Thoracic aorta (tissue), 2 donors: ENCODE results near the gene LTBP1. TPM values are rescaled to one million over a fixed set of nuclear protein-coding genes. Genes with fewer than 3 reads are reported as not detected.

Experiments
- ATAC-seq: fragments of 150-250 bp; one replicate; pipeline ENCODE4 v1.8.0; 2017; ENCODE audit warnings: low read depth; ENCODE audit not compliant: insufficient number of reproducible peaks, low FRiP score
- DNase-seq: peaks from one replicate; pipeline ENCODE4 v3.0.0-alpha.2; 2020; ENCODE audit warnings: low spot score
- H3K27ac ChIP-seq, 2 donors: fragments of 200-600 bp; sonication (generic); 1 replicate in 1 of 2; 2 replicates in 1 of 2; pipeline ENCODE4 v1.5.1; 2016; ENCODE audit warnings: mild to moderate bottlenecking in 2 of 2, moderate library complexity in 2 of 2
- H3K27me3 ChIP-seq: fragments of 200-600 bp; sonication (generic); replicated peaks from 2 replicates; pipeline ENCODE4 v1.6.0; 2016; ENCODE audit warnings: mild to moderate bottlenecking; ENCODE audit not compliant: insufficient read depth
- H3K36me3 ChIP-seq: fragments of 200-600 bp; sonication (generic); one replicate; pipeline ENCODE4 v1.5.1; 2016
- H3K4me1 ChIP-seq, 2 donors: fragments of 200-600 bp; sonication (generic); 1 replicate in 1 of 2; 2 replicates in 1 of 2; pipeline versions ENCODE4 v1.5.1 to v1.6.0; 2016; ENCODE audit warnings: low read depth in 2 of 2, mild to moderate bottlenecking in 1 of 2; ENCODE audit not compliant: control insufficient read depth in 1 of 2
- H3K4me3 ChIP-seq: fragments of 200-600 bp; sonication (generic); 2 replicates; pipeline ENCODE4 v1.5.1; 2016; ENCODE audit warnings: mild to moderate bottlenecking
- H3K9me3 ChIP-seq: fragments of 200-600 bp; sonication (generic); 2 replicates; pipeline ENCODE4 v1.5.1; 2016
- CTCF ChIP-seq: fragments of 200-600 bp; sonication (generic); IDR thresholded peaks from one replicate; pipeline ENCODE4 v1.5.1; 2019; ENCODE audit warnings: antibody characterized with exemption
- total RNA-seq, 2 donors: library from RNA; depleted of rRNA; stranded (reverse); fragments of >200 nt; gene quantifications; one replicate each; pipeline versions ENCODE4 v1.1.0 to v1.2.3, GENCODE V29; 2016

The LTBP1 gene
- total RNA-seq, 2 donors from 2014 or later: 584 to 786 TPM

GRCh38 chr2:33142810-33143209 is 196.1 kb downstream of the LTBP1 start:
- H3K4me3 ChIP-seq: peak overlapping the region; percentile 4
- H3K27ac ChIP-seq: peak overlapping the region; percentile 81 to 83
- peaks cover 21% of the 10 kb centered on the region for H3K36me3 ChIP-seq
- ATAC-seq (no peak), DNase-seq (no peak)
- no peaks in the 10 kb centered on the region for H3K9me3 ChIP-seq
- no peaks in the 10 kb centered on the region for H3K27me3 ChIP-seq
- peaks cover 42 to 95% of the 10 kb centered on the region in 2 donors for H3K4me1 ChIP-seq
- TF ChIP-seq CTCF: no peak

- no peaks in the 10 kb centered on the region for H3K27me3 ChIP-seq
- DNase-seq (no peak), ATAC-seq (no peak)
- peaks cover 31% of the 10 kb centered on the region for H3K36me3 ChIP-seq
- TF ChIP-seq CTCF: no peak
- no peaks in the 10 kb centered on the region for H3K9me3 ChIP-seq
- H3K27ac ChIP-seq: peak overlapping the region; percentile 81 to 83
- peaks cover 39 to 98% of the 10 kb centered on the region in 2 donors for H3K4me1 ChIP-seq
- H3K4me3 ChIP-seq: no peak overlapping the region
These were observed 197.5 kb downstream of the LTBP1 start for GRCh38 chr2:33144243-33144642.

- no peak for TF ChIP-seq CTCF
- Histone ChIP-seq H3K4me1 (peaks cover 41 to 99% of the 10 kb centered on the region in 2 donors), H3K27ac (peak overlapping the region; percentile 81 to 83), H3K36me3 (peaks cover 31% of the 10 kb centered on the region), H3K27me3 (no peaks in the 10 kb centered on the region), H3K4me3 (peak overlapping the region; percentile 16), H3K9me3 (no peaks in the 10 kb centered on the region)
- ATAC-seq (no peak), DNase-seq (no peak)
These were observed 198.7 kb downstream of the LTBP1 start for GRCh38 chr2:33145459-33145858.

GRCh38 chr2:33146102-33146501 is 199.3 kb downstream of the LTBP1 start:
- no peak for TF ChIP-seq CTCF
- H3K36me3 ChIP-seq: peaks cover 31% of the 10 kb centered on the region
- ATAC-seq: no peak
- H3K9me3 ChIP-seq: no peaks in the 10 kb centered on the region
- DNase-seq: no peak
- H3K27me3 ChIP-seq: no peaks in the 10 kb centered on the region
- H3K4me1 ChIP-seq: peaks cover 38 to 98% of the 10 kb centered on the region in 2 donors
- peak overlapping the region; percentile 16 for H3K4me3 ChIP-seq
- peak overlapping the region; percentile 81 to 83 for H3K27ac ChIP-seq

GRCh38 chr2:33153008-33153407 is 206.3 kb downstream of the LTBP1 start:
- H3K27ac ChIP-seq: peak overlapping the region; percentile 20 to 53
- H3K4me1 ChIP-seq: peaks cover 30 to 94% of the 10 kb centered on the region in 2 donors
- H3K27me3 ChIP-seq: no peaks in the 10 kb centered on the region
- H3K9me3 ChIP-seq: no peaks in the 10 kb centered on the region
- ATAC-seq: peak; percentile 50
- H3K36me3 ChIP-seq: peaks cover 8% of the 10 kb centered on the region
- H3K4me3 ChIP-seq: no peak overlapping the region
- no peak for DNase-seq
- TF ChIP-seq CTCF: no peak
